GM18499 (cell line): ENCODE data around the gene NDST3.

Experiments used
- ATAC-seq: cut with Tn5 transposase; IDR thresholded peaks from one replicate; pipeline ENCODE4 v1.9.1; 2021; ENCODE audit warnings: moderate number of reproducible peaks; ENCODE audit not compliant: insufficient read depth, unreplicated experiment

Gene NDST3

DNA sequence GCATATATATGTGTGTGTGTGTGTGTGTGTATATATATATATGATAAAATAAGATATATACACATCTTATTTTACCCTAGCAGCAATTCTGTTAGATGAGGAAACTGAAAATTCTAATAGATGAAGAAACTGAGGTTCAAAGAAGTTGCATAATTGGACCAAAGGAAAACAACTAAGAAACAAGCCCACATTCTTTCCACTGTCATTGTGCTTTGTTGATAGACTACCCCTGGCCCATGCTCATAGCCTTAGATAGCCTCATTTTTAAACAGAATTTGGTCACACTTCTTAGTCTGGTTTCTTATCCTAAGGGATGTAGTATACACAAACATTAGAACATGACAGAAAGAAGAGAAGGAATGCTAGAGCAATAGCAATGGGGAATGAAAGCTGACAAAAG lies 138.8 kb downstream of the NDST3 start:
- no peak for ATAC-seq

DNA sequence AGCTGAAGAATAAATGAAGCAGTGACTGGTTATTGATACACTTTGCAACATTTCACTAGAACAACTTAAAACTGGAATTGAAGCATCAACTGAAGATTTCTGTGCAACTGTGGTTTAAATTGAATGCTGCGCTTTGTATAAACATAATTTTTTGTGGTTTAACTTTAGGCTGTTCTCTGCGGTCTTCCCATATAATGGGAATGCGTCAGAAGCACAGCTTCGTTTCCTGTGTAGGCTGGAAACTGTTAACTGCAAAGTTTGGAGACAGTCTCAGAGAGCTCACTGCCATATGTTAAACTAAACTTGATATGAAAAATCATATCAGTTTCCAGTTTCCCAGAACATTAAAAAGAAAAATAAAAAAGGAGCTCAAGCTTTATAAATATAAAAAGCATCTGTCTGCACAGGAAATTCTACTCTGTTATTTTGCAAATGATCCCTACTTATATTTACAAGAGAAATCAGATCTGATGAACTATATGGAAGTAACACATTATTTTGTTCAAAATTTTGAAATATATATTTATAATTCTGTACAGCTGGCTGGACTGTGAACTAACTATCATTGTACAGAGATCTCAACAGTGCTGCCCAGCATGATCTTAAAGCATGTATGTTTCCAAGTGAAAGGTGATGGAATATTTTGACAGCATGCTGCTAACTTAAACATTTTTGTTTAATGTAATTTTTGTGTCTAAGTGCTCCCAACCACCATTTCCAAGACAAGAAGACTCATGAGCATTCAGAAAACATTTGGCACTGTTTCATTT lies 139.9 kb downstream of the NDST3 start:
- ATAC-seq: no peak

DNA sequence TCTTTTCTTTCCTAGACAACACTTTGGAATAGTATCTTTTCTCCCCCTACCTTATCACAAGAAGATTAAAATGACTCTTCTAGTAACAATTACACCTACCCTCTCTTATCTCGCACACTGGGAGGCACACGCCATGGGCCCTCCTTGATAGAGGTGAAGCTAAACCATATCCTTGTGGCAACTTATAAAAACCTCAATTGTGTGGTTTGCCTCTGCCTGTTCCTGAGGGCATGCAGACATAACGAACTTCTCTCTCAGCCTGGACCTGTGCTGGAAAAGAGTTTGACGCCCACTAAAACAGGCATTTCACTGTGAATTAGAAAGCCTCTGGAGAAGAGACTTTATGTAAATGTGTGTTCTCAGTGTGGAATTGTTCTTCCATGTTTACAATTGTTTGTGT lies 141.2 kb downstream of the NDST3 start:
- no peak for ATAC-seq

DNA sequence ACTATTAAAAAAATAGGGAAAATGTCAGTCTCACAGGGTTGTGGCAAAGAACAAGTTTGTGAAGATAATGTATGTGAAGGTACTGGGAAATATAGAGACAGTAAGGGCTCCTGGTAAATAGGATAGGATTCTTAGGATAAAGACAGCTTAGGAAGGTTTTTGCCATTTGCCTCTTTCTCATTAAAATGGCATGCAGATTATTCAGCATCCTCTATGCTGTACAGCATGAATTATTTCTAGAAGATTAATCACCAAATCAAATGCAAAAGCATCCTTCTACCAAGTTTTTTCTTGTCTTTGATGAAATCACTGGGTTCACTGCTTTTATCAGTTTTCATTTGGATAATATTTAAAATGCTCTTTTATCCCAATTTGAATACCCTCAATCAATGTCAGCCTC lies 142.8 kb downstream of the NDST3 start:
- no peak for ATAC-seq

DNA sequence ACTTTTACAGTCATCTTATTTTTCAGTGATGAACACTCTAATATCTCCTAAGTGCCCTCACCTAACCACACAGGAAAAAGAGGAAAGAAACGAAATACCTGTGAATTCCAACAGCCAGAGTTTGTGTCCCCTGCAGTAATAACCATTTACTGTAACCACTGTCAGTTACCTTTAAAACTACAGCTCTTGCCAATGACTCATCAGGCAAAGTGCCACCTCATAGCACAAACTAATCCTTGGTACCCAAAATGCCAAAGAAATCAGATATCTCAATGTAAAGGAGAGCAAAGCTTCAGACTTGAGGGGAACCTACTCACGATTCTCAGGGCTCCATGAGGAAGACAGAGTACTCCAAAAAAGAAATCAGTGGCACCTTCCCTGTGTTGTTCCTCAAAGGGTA lies 146.5 kb downstream of the NDST3 start:
- ATAC-seq: no peak

GRCh38 chr4:118190903-118191302 lies 156.6 kb downstream of the NDST3 start:
- ATAC-seq: no peak

DNA sequence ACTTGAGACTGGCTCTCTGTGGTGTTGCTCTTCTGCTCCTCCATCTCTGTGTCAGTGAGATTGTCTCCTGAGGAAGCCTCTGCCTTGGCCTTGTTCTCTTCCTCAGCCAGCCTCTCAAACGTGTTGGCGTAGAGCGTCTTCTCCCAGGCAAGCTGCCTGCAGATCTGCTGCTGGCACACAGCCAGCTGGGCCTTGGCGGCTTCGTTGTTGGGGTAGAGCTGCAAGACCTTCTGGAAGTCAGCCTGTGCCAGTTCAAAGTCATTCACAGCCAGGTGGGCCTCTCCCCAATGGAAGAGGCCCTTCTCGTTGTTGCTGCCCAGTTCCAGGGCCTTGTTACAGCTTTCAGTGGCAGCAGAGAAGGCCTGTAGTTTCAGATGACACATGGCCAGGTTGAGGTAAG lies 159.1 kb downstream of the NDST3 start:
- no peak for ATAC-seq

DNA sequence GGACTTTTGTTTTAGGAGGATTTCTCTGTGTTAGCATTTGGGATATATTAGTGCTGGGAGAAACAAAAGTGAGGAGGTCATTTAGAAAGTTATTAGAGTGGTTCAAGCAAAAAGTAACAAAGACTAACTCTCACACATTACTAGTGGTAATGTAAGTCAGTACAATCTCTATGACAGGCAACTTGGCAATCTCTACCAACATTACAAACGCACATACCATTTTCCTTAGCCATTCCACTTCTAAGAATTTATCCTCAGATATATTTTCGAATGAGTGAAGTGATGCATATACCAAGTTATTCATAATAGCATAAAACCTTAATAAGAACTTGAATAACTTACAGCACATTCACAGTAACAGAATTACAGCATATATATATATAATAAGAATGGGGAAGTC lies 172.3 kb downstream of the NDST3 start:
- no peak for ATAC-seq

GRCh38 chr4:118213101-118213500 lies 178.8 kb downstream of the NDST3 start:
- ATAC-seq: no peak

DNA sequence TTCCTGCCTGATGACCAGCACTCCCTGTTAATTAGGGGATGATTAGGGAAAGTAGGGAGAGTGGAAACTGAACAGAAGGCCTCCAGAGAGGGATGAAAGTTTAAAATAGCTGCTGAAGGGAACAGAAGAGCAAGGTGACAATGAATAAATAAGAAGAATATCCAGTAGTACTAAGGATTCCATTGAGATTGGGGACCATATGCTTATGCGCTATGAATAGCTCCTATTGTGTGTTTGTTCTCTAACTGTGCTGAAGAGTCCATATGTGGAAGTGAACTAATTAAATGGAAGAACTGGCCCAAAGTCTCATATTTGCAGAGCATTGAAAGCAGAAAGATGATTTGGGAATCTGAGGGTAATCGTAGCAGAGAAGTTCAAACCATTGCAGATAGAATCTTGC lies 181.5 kb downstream of the NDST3 start:
- ATAC-seq: no peak

GRCh38 chr4:118221227-118221800 lies 187.0 kb downstream of the NDST3 start:
- ATAC-seq: no peak

DNA sequence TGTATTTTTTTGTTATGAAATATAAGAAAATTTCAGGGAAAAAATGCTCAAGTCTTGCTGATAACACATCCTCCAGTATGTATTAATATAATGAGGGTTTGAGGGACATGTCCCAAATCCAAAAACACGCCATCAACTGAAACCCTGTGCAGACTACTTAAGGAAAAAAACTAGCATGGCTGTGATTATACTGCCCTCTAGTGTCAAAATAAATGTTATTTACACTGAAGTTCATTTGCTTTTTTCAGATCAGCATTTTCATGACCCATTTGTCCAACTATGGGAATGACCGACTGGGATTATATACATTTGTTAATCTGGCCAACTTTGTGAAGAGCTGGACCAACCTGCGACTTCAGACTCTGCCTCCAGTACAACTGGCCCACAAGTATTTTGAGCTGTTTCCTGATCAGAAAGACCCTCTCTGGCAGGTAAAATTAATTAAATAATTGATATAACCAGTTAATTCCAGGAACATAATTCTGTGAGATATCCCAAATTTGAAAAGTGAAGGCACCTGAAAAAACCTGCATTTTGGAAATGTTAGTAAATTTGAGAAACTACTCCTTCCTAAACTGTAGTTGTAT lies 190.1 kb downstream of the NDST3 start:
- ATAC-seq: no peak

- ATAC-seq: no peak
Measured at GRCh38 chr4:118225511-118225910, 191.2 kb downstream of the NDST3 start.

GRCh38 chr4:118226311-118227010 lies 192.2 kb downstream of the NDST3 start:
- no peak for ATAC-seq

DNA sequence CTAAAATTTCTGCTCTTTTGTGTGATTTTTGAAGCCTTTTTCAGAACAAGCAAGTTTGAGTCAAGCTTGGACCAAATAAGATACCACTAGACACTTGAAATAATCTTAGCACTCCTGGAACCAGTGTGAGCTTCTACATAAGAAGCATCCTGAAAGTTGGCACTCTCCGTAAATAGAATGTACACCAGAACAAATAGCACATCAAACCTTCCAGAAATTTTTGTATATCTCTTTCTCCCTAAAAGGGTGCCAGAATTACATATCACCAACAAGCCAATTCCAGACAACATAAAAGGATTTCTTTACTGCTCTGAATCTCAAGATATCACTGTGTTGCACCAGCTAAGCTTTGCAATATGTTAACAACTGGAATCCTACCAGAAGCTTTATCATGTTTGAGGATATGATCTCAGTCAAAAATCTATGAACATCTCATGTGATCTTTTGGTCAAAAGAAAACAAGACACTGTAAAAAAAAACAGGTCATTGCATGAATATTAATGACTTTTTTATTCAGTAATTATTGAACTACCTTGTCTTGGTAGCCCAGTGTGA lies 201.4 kb downstream of the NDST3 start:
- ATAC-seq: no peak

GRCh38 chr4:118237531-118237930 lies 203.2 kb downstream of the NDST3 start:
- no peak for ATAC-seq

- ATAC-seq: no peak
Measured at GRCh38 chr4:118249890-118250289, 215.6 kb downstream of the NDST3 start.

- ATAC-seq: no peak
Measured at GRCh38 chr4:118254368-118254767, 220.1 kb downstream of the NDST3 start.

GRCh38 chr4:118259111-118259510 lies 224.8 kb downstream of the NDST3 start:
- ATAC-seq: no peak

- no peak for ATAC-seq
Measured at GRCh38 chr4:118260309-118260708, 226.0 kb downstream of the NDST3 start.

GRCh38 chr4:118264096-118264495 lies 229.8 kb downstream of the NDST3 start:
- no peak for ATAC-seq
